Retinal pigment epithelial cell (primary cell): ENCODE data around the gene ZNF680.

Experiments used
- DNase-seq: peaks from one replicate; pipeline ENCODE4 v3.0.0-alpha.2; 2010; ENCODE audit warnings: low read depth
- H3K4me3 ChIP-seq: 2 replicates; pipeline ENCODE4 v1.5.1; 2011; ENCODE audit warnings: mild to moderate bottlenecking, low read length, control low read depth, moderate library complexity
- CTCF ChIP-seq: conservative IDR thresholded peaks from 2 replicates; pipeline ENCODE4 v1.5.1; 2011; ENCODE audit warnings: low read depth, low read length, control low read depth, inconsistent platforms

The ZNF680 gene

GRCh38 chr7:64562626-64563278 is at the start of gene ZNF680:
ZNF680 (minus strand) TSS chr7:64563071; CDS start chr7:64562954, 117 bp downstream.
- no peak for TF ChIP-seq CTCF
- peak within 1 kb of the TSS; percentile 99 for H3K4me3 ChIP-seq
- DNase-seq = peak; percentile 84

- TF ChIP-seq CTCF = no peak
- no peak overlapping the region for H3K4me3 ChIP-seq
- DNase-seq = no peak
Measured at GRCh38 chr7:64612452-64612851, 49.6 kb upstream of the ZNF680 start.

GRCh38 chr7:64611717-64612116 is 48.8 kb upstream of the ZNF680 start:
- DNase-seq = no peak
- no peak overlapping the region for H3K4me3 ChIP-seq
- no peak for TF ChIP-seq CTCF

GRCh38 chr7:64610997-64611396 is 48.1 kb upstream of the ZNF680 start:
- TF ChIP-seq CTCF = no peak
- no peak overlapping the region for H3K4me3 ChIP-seq
- no peak for DNase-seq

GRCh38 chr7:64608116-64608910 is 45.4 kb upstream of the ZNF680 start:
- no peak for TF ChIP-seq CTCF
- no peak overlapping the region for H3K4me3 ChIP-seq
- no peak for DNase-seq

GRCh38 chr7:64606385-64606784 is 43.5 kb upstream of the ZNF680 start:
- TF ChIP-seq CTCF = no peak
- DNase-seq = no peak

GRCh38 chr7:64603271-64603670 is 40.4 kb upstream of the ZNF680 start:
- H3K4me3 ChIP-seq = no peak overlapping the region
- no peak for DNase-seq
- no peak for TF ChIP-seq CTCF

More at GRCh38 chr7:64606385-64606784, 43.5 kb upstream of the ZNF680 start:
- H3K4me3 ChIP-seq = no peak overlapping the region
